22Rv1 (cell line): ENCODE data around the gene DNAJC18.

Experiments used
- H3K27ac ChIP-seq: fragments of 450-650 bp; 2 replicates; pipeline ENCODE4 v1.5.1; 2017
- ZFX ChIP-seq: fragments of 450-650 bp; IDR thresholded peaks from 2 replicates; pipeline ENCODE4 v1.6.1; 2017; ENCODE audit warnings: antibody characterized with exemption, borderline replicate concordance
- TF ChIP-seq, protein P1 (sequence below): fragments of 450-650 bp; IDR thresholded peaks from 2 replicates; pipeline ENCODE4 v1.5.1; 2017; ENCODE audit warnings: mild to moderate bottlenecking

The DNAJC18 gene

DNA sequence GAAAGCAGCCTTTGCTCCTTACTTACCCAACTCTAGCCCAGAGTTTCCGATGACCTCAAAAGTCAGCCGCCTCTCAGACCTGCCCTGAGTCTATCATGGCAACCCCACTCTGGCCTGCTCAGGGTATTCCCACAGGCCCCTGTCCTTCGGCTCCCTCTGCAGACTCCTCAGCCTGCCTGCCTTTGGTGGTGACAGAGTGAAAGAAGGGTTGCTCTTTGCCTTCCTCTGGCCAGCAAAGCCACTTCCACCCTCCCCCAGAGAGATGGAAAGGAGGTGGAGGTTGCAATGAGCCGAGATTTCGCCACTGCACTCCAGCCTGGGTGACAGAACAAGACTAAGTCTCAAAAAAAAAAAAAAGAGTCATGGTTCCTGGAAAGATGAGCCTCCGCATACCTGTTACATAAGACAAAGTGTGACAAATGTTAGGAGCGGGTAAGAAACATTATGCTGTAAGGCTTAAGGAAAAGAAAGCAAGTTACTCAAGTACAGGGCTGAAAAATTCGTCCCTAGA, 29.2 kb upstream of the DNAJC18 start:
- TF ChIP-seq, protein P1, sequence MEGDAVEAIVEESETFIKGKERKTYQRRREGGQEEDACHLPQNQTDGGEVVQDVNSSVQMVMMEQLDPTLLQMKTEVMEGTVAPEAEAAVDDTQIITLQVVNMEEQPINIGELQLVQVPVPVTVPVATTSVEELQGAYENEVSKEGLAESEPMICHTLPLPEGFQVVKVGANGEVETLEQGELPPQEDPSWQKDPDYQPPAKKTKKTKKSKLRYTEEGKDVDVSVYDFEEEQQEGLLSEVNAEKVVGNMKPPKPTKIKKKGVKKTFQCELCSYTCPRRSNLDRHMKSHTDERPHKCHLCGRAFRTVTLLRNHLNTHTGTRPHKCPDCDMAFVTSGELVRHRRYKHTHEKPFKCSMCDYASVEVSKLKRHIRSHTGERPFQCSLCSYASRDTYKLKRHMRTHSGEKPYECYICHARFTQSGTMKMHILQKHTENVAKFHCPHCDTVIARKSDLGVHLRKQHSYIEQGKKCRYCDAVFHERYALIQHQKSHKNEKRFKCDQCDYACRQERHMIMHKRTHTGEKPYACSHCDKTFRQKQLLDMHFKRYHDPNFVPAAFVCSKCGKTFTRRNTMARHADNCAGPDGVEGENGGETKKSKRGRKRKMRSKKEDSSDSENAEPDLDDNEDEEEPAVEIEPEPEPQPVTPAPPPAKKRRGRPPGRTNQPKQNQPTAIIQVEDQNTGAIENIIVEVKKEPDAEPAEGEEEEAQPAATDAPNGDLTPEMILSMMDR, result no peak
- no peak for TF ChIP-seq ZFX
- H3K27ac ChIP-seq, result no peak overlapping the region

DNA sequence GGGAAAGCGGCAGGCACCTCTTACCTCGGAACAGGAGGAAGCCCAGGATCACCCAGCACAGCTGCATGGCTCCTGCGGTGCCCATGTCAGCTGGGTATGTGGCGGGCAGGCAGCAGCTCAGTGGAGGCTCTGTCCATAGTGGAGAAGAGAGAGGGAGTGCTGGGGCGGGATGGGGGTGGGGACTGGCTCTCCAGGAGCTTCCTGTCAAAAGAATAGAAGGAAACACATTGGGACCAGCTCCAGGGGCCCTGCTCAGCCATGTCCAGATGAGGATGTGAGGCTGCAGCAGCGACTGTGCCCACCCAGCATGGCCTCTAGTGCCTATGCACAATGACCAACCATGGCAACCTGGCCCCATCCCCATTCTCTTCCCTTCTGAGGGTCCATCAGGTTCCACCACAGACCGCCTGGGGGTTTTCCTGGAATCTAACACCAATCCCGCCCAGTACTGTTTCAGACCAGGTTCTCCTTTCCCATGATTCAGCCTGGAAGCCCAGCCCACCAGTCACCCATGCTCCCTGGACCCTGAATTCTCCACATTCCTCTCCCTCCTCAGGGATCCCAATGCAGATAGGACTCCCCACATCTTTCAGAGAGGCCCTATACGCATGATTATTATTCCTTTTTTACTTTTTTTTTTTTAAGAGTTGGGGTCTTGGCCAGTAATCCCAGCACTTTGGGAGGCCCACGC, 23.4 kb upstream of the DNAJC18 start, which contains the start of gene ECSCR:
TSS of gene ECSCR (minus strand) at position 158 of the 691 bp plus-strand sequence. CDS start at position 85, 73 bp downstream.
- TF ChIP-seq ZFX, result no peak
- TF ChIP-seq, protein P1, result no peak
- H3K27ac ChIP-seq, result no peak within 1 kb of the TSS

DNA sequence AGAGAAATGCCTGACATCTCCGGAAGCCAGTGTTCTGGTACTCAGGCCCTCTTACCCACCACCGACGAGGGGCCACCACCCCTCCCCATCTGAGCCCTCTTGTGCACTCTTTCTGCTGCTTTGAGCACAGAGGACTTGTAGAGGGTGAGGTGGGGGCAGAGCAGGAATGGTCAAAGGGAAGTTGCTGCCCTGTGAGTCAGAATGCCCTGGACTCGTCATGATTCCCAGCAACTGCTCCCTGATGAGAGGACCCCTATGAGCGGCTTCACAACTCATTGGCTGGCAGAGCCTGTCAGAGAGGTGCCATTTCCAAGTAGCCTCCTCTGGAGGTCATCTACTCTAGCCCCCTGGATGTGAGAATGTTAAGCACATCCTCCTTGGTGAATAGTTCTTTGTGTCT, 22.4 kb upstream of the DNAJC18 start:
- no peak overlapping the region for H3K27ac ChIP-seq
- TF ChIP-seq, protein P1, result no peak
- no peak for TF ChIP-seq ZFX

DNA sequence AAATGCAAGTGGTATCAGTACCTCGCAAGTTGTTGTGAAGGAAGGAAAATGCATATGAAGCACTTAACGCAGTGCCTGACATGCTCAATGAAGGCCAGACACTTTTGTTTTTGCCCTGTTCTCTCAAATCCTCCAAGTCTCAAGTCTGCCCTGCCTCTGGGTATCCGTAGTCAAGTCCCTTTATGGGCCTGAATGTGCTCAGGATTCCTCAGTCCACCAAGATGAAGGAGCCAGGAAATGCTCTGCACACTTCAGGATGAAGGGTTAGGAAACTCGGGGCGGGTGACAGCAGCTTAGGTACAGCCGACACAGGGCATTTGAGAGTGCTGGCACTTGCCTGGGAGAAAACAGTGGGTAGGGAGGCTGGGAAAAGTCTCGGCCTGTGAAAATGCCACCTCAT, 21.9 kb upstream of the DNAJC18 start:
- TF ChIP-seq ZFX, result no peak
- TF ChIP-seq, protein P1, result no peak

DNA sequence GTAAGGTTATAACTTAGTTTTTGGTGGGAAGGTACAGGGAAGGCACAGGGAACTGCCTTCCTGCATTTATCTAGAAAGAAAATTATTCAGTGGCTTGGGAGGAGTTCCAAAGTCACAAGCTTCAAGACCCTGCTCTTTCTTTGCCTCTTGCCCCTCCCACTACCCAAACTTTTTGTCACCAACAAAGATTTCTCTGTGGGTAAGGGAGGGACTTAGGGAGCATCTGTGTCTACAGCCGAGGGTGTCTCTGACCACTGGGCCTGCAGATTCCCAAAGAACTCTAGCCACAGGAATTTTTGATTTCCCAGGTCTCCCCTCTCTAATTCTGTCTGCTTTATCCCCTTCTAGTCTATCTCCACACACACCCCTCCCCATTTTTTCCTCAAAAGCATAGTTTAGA, 21.1 kb upstream of the DNAJC18 start:
- TF ChIP-seq, protein P1, result no peak
- no peak for TF ChIP-seq ZFX
- no peak overlapping the region for H3K27ac ChIP-seq

More for the DNA sequence above, 21.9 kb upstream of the DNAJC18 start:
- no peak overlapping the region for H3K27ac ChIP-seq

DNA sequence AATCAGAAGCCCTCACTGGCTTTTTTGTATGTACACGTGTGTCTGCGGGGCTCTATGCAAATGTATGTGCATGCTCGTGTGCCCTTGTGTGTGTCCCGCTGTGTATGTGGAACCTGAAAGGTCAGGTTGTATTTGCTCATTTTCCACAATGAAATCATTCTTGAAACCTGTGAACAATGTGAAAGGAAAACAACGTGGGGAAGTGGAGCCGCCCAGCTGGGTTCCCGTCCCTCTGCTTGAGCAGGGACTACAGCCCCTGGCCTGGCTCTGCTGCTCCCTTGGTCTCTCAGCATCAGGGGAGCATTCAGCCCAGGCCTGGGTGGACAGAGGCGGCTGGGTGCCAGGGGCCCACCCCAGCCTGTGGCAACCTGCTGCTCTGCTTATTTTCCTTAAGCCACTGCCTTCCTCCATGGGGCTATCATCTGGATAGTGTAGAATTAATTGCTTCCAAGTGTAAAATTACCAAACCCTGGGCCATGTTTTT, 20.2 kb upstream of the DNAJC18 start:
- H3K27ac ChIP-seq, result no peak overlapping the region
- TF ChIP-seq, protein P1, result no peak
- no peak for TF ChIP-seq ZFX
